Neural progenitor cell (in vitro differentiated cells): Measurements from ENCODE around the gene FOXN3. TPM values are rescaled to one million over a fixed set of nuclear protein-coding genes. Genes with fewer than 3 reads are reported as not detected.

Experiments used
- DNase-seq: peaks from one replicate; pipeline ENCODE4 v3.0.0-alpha.2; 2016; ENCODE audit warnings: low spot score
- H2AFZ ChIP-seq: fragments of 200-600 bp; sonication (generic); replicated peaks from 2 replicates; pipeline ENCODE4 v1.6.1; 2016; ENCODE audit warnings: antibody characterized with exemption
- H3F3A ChIP-seq: fragments of 200-600 bp; sonication (generic); 2 replicates; pipeline ENCODE4 v1.6.1; 2016; ENCODE audit warnings: antibody characterized with exemption, low read depth
- H3K27ac ChIP-seq: fragments of 200-600 bp; sonication (generic); 2 replicates; pipeline ENCODE4 v1.5.1; 2016; ENCODE audit warnings: mild to moderate bottlenecking
- H3K27me3 ChIP-seq: fragments of 200-600 bp; sonication (generic); 2 replicates; pipeline ENCODE4 v1.6.1; 2016; ENCODE audit warnings: mild to moderate bottlenecking, moderate library complexity
- H3K36me3 ChIP-seq: fragments of 200-600 bp; sonication (generic); 2 replicates; pipeline ENCODE4 v1.5.1; 2016
- H3K4me1 ChIP-seq: fragments of 200-600 bp; sonication (generic); 2 replicates; pipeline ENCODE4 v1.6.1; 2016; ENCODE audit warnings: mixed run types
- H3K4me2 ChIP-seq: fragments of 200-600 bp; sonication (generic); 2 replicates; pipeline ENCODE4 v1.6.1; 2016
- H3K4me3 ChIP-seq: fragments of 200-600 bp; sonication (generic); 2 replicates; pipeline ENCODE4 v1.5.1; 2016
- H3K79me2 ChIP-seq: fragments of 200-600 bp; sonication (generic); 2 replicates; pipeline ENCODE4 v1.6.1; 2016; ENCODE audit warnings: low read depth
- H3K9ac ChIP-seq: fragments of 200-600 bp; sonication (generic); 2 replicates; pipeline ENCODE4 v1.6.1; 2016
- H3K9me3 ChIP-seq: fragments of 200-600 bp; sonication (generic); 2 replicates; pipeline ENCODE4 v1.5.1; 2016; ENCODE audit warnings: low read depth
- H4K20me1 ChIP-seq: fragments of 200-600 bp; sonication (generic); 2 replicates; pipeline ENCODE4 v1.6.1; 2016; ENCODE audit warnings: low read depth
- H3K27ac Mint-ChIP-seq: 3 replicates; pipeline ENCODE4 v1.8.0; 2021; ENCODE audit warnings: mixed read lengths
- H3K27me3 Mint-ChIP-seq: 2 replicates; pipeline ENCODE4 v1.8.0; 2022; ENCODE audit warnings: low read depth, mild to moderate bottlenecking, inconsistent platforms, moderate library complexity, mixed read lengths; ENCODE audit not compliant: insufficient read depth
- H3K36me3 Mint-ChIP-seq: 3 replicates; pipeline ENCODE4 v1.8.0; 2021; ENCODE audit warnings: mixed read lengths
- H3K4me1 Mint-ChIP-seq: 3 replicates; pipeline ENCODE4 v1.8.0; 2021; ENCODE audit warnings: mixed read lengths
- H3K4me3 Mint-ChIP-seq: 3 replicates; pipeline ENCODE4 v1.8.0; 2021; ENCODE audit warnings: mild to moderate bottlenecking, moderate library complexity, mixed read lengths
- H3K9me3 Mint-ChIP-seq: 3 replicates; pipeline ENCODE4 v1.8.0; 2020; ENCODE audit warnings: mixed read lengths
- EZH2 ChIP-seq: fragments of 200-600 bp; sonication (generic); IDR thresholded peaks from 2 replicates; pipeline ENCODE4 v1.6.1; 2017; ENCODE audit warnings: antibody characterized with exemption, mild to moderate bottlenecking, moderate library complexity
- EZH2phosphoT487 ChIP-seq: fragments of 200-600 bp; sonication (generic); IDR thresholded peaks from 2 replicates; pipeline ENCODE4 v1.6.1; 2017; ENCODE audit warnings: antibody characterized with exemption
- total RNA-seq: library from RNA; depleted of rRNA; stranded (reverse); fragments of >200 nt; gene quantifications from 2 replicates; pipeline ENCODE4 v1.2.3, GENCODE V29; 2015; ENCODE audit warnings: low replicate concordance
- TF ChIP-seq, protein P1 (sequence below): fragments of 200-600 bp; sonication (generic); IDR thresholded peaks from 2 replicates; pipeline ENCODE4 v1.5.1; 2017; ENCODE audit warnings: antibody characterized with exemption, mild to moderate bottlenecking

The FOXN3 gene
- total RNA-seq, 1 donor from 2014 or later = 39.5 TPM

DNA sequence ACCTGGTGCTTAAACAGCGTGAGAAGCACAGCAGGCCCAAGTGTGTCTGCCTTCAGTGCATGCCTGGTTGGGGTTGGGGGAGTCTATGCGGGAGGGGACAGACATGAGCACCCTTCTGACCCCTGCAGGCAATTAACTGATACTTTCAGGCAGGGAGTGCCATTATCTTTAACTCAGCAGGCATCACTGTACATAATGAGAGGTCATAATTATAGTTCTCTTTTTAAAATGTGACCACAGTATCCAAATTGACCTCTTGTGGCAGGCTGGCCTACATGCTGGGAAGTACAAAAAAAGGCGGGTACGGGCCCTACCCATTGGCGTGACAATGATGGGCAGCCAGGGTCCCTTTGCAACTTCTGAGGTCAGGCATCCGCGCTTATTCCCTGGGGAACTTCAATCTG lies 209.1 kb downstream of the FOXN3 start:
- Histone ChIP-seq H3K79me2 (peaks cover 38% of the 10 kb centered on the region), H2AFZ (no peak overlapping the region), H3F3A (peaks cover 9% of the 10 kb centered on the region), H3K4me1 (peaks cover 35% of the 10 kb centered on the region), H3K36me3 (no peaks in the 10 kb centered on the region), H3K27ac (no peak overlapping the region), H3K9ac (no peak overlapping the region), H3K4me3 (no peak overlapping the region), H4K20me1 (peaks cover 54% of the 10 kb centered on the region), H3K27me3 (no peaks in the 10 kb centered on the region), H3K4me2 (peak overlapping the region; percentile 53), H3K9me3 (no peaks in the 10 kb centered on the region)
- Mint-ChIP-seq H3K36me3 (peaks cover 18% of the 10 kb centered on the region), H3K9me3 (peaks cover 9% of the 10 kb centered on the region), H3K4me1 (peaks cover 35% of the 10 kb centered on the region), H3K27me3 (no peaks in the 10 kb centered on the region), H3K4me3 (no peak overlapping the region), H3K27ac (no peak overlapping the region)
- DNase-seq = no peak
- TF ChIP-seq, protein P1, sequence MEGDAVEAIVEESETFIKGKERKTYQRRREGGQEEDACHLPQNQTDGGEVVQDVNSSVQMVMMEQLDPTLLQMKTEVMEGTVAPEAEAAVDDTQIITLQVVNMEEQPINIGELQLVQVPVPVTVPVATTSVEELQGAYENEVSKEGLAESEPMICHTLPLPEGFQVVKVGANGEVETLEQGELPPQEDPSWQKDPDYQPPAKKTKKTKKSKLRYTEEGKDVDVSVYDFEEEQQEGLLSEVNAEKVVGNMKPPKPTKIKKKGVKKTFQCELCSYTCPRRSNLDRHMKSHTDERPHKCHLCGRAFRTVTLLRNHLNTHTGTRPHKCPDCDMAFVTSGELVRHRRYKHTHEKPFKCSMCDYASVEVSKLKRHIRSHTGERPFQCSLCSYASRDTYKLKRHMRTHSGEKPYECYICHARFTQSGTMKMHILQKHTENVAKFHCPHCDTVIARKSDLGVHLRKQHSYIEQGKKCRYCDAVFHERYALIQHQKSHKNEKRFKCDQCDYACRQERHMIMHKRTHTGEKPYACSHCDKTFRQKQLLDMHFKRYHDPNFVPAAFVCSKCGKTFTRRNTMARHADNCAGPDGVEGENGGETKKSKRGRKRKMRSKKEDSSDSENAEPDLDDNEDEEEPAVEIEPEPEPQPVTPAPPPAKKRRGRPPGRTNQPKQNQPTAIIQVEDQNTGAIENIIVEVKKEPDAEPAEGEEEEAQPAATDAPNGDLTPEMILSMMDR = peak; percentile 12
- TF ChIP-seq EZH2 = no peak

DNA sequence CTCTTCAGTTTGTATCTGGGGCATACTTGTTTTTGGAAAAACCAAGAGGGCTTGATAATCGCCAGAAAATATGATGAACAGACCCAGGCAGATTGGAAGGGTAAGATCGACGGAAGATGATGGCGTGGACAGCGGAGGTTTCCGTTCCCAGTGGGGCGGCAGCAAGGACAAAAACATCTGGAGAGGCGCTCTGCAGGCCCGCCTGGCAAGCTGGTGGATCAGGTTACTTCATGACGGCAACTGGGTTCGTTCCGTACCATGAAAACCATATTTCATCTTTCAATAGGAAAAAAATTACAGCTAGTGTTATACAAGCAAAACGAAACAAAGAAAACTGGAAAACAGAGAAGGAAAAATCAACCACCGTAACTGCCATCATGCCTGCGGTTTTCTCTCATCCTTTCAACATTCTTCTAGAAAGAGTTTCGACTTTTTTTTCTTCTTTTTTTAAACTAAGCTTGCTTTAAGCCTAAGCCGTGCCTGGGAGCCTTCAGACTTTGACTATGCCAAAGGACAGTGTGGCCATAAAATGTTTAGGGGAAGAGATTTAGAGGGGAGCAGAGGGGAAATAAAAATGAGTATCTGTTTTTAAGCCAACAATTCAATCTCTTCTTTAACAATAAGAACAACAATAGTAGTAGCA lies 210.5 kb downstream of the FOXN3 start:
- Histone ChIP-seq H3K9ac (no peak overlapping the region), H3K4me2 (no peak overlapping the region), H3K4me1 (peaks cover 35% of the 10 kb centered on the region), H3K27ac (no peak overlapping the region), H3K9me3 (no peaks in the 10 kb centered on the region), H2AFZ (no peak overlapping the region), H3K79me2 (peaks cover 38% of the 10 kb centered on the region), H3K36me3 (no peaks in the 10 kb centered on the region), H3K27me3 (no peaks in the 10 kb centered on the region), H4K20me1 (peaks cover 54% of the 10 kb centered on the region), H3K4me3 (no peak overlapping the region), H3F3A (peaks cover 9% of the 10 kb centered on the region)
- Mint-ChIP-seq H3K27ac (no peak overlapping the region), H3K9me3 (peaks cover 9% of the 10 kb centered on the region), H3K4me1 (peaks cover 38% of the 10 kb centered on the region), H3K27me3 (no peaks in the 10 kb centered on the region), H3K36me3 (peaks cover 18% of the 10 kb centered on the region), H3K4me3 (no peak overlapping the region)
- TF ChIP-seq EZH2 = no peak
- TF ChIP-seq EZH2phosphoT487 = no peak
- TF ChIP-seq, protein P1 = no peak
- DNase-seq = no peak

DNA sequence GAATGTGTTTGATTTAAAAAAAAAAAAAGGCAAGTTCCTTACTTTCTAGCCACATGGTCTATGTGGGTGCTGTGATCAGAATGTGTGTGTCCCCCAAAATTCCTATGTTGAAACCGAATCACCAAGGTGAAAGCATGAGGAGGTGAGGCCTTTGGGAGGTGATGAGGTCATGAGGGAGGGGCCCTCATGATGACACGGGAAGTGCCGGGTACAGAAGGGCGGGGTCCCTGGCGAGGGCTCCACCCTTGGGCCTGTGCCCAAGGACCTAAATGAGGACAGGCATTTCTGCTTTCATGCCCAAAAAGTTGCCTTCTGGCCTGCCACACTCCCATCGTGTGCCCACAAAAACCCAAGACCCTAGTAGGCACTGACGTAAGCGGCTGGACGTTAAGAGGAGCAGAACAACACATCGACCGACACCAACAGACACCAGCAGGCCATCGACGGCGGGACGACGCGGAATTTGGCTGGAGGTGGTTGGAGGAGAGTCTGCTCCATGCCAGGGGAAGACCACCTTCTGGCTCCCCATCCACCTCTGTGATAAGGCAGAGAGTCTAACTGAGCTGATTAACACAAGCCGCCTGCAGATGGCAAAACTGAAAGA lies 211.8 kb downstream of the FOXN3 start:
- H3K4me1 Mint-ChIP-seq = peaks cover 38% of the 10 kb centered on the region
- peaks cover 35% of the 10 kb centered on the region for H3K4me1 ChIP-seq
- no peak for DNase-seq

More for the DNA sequence above, 211.8 kb downstream of the FOXN3 start:
- Mint-ChIP-seq H3K27ac (no peak overlapping the region), H3K4me3 (no peak overlapping the region), H3K27me3 (no peaks in the 10 kb centered on the region), H3K36me3 (peaks cover 22% of the 10 kb centered on the region), H3K9me3 (peaks cover 9% of the 10 kb centered on the region)
- Histone ChIP-seq H3K27ac (no peak overlapping the region), H2AFZ (no peak overlapping the region), H3K9me3 (no peaks in the 10 kb centered on the region), H3K4me2 (no peak overlapping the region), H4K20me1 (peaks cover 54% of the 10 kb centered on the region), H3K4me3 (no peak overlapping the region), H3K27me3 (no peaks in the 10 kb centered on the region), H3K36me3 (no peaks in the 10 kb centered on the region), H3K9ac (no peak overlapping the region), H3F3A (peaks cover 9% of the 10 kb centered on the region), H3K79me2 (peaks cover 38% of the 10 kb centered on the region)
- TF ChIP-seq EZH2phosphoT487 (no peak), EZH2 (no peak)
- TF ChIP-seq, protein P1 = no peak
